HG03565 (cell line): ENCODE data around the gene NALCN.

Experiments used
- ATAC-seq: cut with Tn5 transposase; IDR thresholded peaks from one replicate; pipeline ENCODE4 v1.9.1; 2021; ENCODE audit warnings: mild to moderate bottlenecking, moderate library complexity; ENCODE audit not compliant: unreplicated experiment

NALCN gene

GRCh38 chr13:101049166-101049850 is 367.0 kb downstream of the NALCN start:
- no peak for ATAC-seq

DNA sequence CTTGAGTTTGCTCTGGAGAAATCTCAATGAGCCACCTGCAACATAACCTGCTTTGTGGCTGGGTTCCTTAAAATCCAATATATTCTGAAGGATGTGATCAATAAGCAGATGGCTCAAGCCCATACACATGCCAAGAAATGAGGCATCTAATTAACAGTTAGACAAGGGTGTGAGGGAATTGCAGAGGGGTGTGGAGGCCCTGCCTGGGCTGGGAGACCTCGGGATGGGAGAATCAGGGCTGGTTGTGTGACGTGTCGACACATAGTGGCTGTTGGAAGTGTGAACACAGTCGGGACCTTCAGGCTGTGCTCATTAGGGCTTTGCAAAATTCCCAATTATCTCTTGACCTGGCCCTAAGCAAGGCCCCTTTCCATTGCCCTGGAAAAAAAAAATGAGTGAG is 379.8 kb downstream of the NALCN start:
- ATAC-seq = no peak

- ATAC-seq = no peak
These were observed 381.1 kb downstream of the NALCN start for GRCh38 chr13:101035119-101035620.

GRCh38 chr13:101026736-101027398 is 389.4 kb downstream of the NALCN start:
- ATAC-seq = no peak

- no peak for ATAC-seq
These were observed 390.0 kb downstream of the NALCN start for GRCh38 chr13:101026328-101026727.

- no peak for ATAC-seq
These were observed 390.4 kb downstream of the NALCN start for GRCh38 chr13:101025925-101026324.

DNA sequence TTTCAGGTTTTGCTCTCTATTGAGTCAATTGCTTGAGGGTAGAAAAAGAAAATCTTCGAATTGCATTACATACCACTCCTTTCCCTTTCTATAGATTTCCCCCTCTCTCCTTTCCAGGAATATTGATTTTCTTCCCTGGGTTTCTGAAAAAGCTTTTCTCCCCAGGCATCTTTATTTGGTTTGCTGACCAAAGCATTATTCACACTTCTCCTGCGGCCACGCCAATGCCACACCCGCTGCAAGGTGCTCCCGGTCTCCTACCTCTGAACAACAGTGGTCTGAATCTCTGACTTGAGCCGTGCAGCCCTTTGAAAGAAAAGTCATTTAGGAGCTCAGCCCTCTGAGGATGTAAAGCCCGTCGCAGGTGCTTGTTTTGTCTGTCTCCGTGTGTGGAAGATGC is 390.8 kb downstream of the NALCN start:
- no peak for ATAC-seq

DNA sequence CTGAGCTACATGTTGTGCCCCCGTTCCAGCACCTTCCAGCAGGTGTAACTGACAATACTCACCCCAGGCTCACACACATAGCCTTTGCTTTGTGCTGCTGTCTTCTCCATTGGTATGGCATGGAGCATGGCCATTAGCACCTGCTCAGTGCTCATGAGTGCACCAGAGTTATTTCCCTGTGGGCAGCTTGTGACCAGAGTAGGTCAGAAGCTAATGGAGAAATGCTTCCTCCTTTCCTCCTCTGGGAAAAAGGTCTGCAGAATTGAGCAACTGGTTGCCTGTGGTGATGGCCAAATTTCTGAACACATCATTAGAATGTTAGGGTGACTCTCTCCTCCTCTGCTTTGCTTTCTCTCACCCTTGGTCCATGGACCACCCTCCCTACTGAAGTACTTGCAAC is 397.2 kb downstream of the NALCN start:
- ATAC-seq = no peak

DNA sequence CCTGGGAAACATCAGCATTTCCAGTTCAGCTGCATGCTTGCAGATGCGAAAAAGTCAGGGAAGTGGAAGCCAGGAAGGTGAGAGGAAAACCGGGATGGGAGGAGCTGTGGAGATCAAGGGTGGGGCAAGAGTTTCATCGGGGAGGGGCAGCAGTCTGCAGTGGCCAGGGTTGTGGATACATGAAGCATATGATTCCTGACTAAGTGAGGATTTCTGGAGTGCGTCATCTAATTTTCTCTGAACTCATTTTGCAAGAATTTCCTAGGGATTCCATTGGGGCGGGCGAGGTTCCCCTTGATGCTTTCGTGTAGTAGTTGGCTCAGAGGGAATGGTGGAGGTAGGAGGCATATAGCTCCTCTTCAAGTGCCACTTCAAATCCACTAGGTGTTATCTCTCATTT is 397.6 kb downstream of the NALCN start:
- ATAC-seq = no peak

- ATAC-seq = no peak
These were observed 399.0 kb downstream of the NALCN start for GRCh38 chr13:101017123-101017872.

DNA sequence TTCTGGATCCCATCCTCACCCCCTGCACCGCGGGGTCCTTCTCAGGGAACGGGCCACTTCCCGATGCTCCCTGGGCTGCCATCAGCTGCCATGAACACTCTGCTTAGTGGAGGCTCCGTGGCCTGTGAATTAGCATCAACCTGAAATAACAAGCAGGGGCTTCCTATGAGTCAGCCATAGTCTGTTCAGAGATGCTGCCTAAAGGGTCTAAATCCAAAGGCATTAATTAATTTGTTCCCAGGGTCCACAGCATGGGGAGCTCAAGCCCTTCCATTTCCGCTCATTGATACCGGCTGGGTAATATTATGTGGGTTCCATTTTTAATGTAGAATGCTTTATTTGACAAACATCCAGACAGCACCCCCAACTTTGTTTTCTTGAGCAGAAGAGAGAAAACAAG is 399.8 kb downstream of the NALCN start:
- ATAC-seq = no peak

DNA sequence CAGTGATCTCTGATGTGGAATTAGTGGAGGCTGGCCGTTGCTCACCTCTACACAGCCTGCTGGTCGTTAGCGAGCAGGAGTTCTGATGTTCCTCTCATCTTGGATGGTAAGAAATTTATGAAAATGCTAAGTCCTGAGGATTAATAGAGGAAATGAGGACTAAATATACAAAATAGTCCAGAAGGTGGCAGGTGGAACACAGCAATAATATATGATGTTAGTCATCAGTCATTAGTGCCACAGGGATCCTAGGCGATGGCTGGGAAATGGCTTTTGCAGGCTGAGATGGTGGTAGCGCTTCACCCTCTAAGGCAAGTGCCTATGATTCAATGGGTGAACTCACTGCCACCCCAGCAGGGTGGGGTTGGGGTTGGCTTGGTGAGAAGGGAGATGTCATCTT is 403.1 kb downstream of the NALCN start:
- no peak for ATAC-seq

DNA sequence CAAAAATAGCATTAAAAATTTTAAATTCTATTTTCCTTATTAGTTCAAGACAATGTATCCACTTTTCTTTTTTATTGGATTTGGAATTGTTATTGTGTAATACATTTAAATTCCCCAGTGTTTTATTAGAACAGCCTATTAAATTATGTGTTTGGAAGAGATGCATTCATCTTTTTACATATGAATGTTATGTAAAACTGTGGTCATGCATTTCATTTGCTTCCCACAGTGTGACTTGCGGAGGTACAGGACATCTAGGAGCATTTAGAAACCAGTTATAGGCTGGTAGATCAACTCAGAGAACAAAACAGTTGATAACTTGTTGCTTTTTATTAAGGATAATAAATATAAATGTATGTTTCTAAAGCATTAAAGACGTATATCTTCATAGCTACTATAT is 406.2 kb downstream of the NALCN start:
- ATAC-seq = no peak

- no peak for ATAC-seq
These were observed 409.1 kb downstream of the NALCN start for GRCh38 chr13:101007245-101007644.
